ENCODE data around the gene MYB.

The MYB gene

GRCh38 chr6:135188718-135189117 lies 7.6 kb downstream of the MYB start:
- DNase-seq (ENCODE audit: low read depth in 2 of 2), result no peak
- no peak for TF ChIP-seq CTCF (IDR thresholded peaks at IDR 0.05; ENCODE audit: low read depth, low read length)
- H3K4me3 ChIP-seq (replicated peaks in 1 of 2; ENCODE audit: low read depth in 2 of 2, low read length in 2 of 2), result no peak overlapping the region

GRCh38 chr6:135189344-135189743 lies 8.2 kb downstream of the MYB start:
- no peak for DNase-seq (ENCODE audit: low read depth in 2 of 2)
- no peak overlapping the region for H3K4me3 ChIP-seq (replicated peaks in 1 of 2; ENCODE audit: low read depth in 2 of 2, low read length in 2 of 2)
- no peak for TF ChIP-seq CTCF (IDR thresholded peaks at IDR 0.05; ENCODE audit: low read depth, low read length)

- no peak for DNase-seq (ENCODE audit: low read depth in 2 of 2)
These were observed 10.6 kb downstream of the MYB start for GRCh38 chr6:135191508-135192255.

GRCh38 chr6:135192256-135193174 lies 11.4 kb downstream of the MYB start:
- DNase-seq (ENCODE audit: low read depth in 2 of 2), result no peak
- no peak for TF ChIP-seq CTCF (IDR thresholded peaks at IDR 0.05; ENCODE audit: low read depth, low read length)
- no peak overlapping the region for H3K4me3 ChIP-seq (replicated peaks in 1 of 2; ENCODE audit: low read depth in 2 of 2, low read length in 2 of 2)

More at GRCh38 chr6:135191508-135192255, 10.6 kb downstream of the MYB start:
- no peak overlapping the region for H3K4me3 ChIP-seq (replicated peaks in 1 of 2; ENCODE audit: low read depth in 2 of 2, low read length in 2 of 2)
- no peak for TF ChIP-seq CTCF (IDR thresholded peaks at IDR 0.05; ENCODE audit: low read depth, low read length)

- TF ChIP-seq CTCF (IDR thresholded peaks at IDR 0.05; ENCODE audit: low read depth, low read length), result no peak
- no peak overlapping the region for H3K4me3 ChIP-seq (replicated peaks in 1 of 2; ENCODE audit: low read depth in 2 of 2, low read length in 2 of 2)
- no peak for DNase-seq (ENCODE audit: low read depth in 2 of 2)
These were observed 12.1 kb downstream of the MYB start for GRCh38 chr6:135193221-135193620.

GRCh38 chr6:135195041-135195440 lies 13.9 kb downstream of the MYB start:
- no peak for DNase-seq (ENCODE audit: low read depth in 2 of 2)
- TF ChIP-seq CTCF (IDR thresholded peaks at IDR 0.05; ENCODE audit: low read depth, low read length), result no peak
- H3K4me3 ChIP-seq (replicated peaks in 1 of 2; ENCODE audit: low read depth in 2 of 2, low read length in 2 of 2), result no peak overlapping the region

All from cardiac fibroblast (primary cell).